DOHH2 (cell line): Measurements from ENCODE around the gene BHLHE23.

Source experiments
- H3F3A ChIP-seq: fragments of 200-600 bp; sonication (generic), shearing (Covaris generic); 2 replicates; pipeline ENCODE4 v1.6.0; 2016; ENCODE audit warnings: antibody characterized with exemption, mild to moderate bottlenecking; ENCODE audit not compliant: control insufficient read depth, insufficient read depth
- H3K27ac ChIP-seq: fragments of 200-600 bp; sonication (generic); 2 replicates; pipeline ENCODE4 v1.5.1; 2014; ENCODE audit warnings: low read depth, mild to moderate bottlenecking, low read length, moderate library complexity
- H3K27me3 ChIP-seq: fragments of 200-600 bp; sonication (generic); 2 replicates; pipeline ENCODE4 v1.6.1; 2014; ENCODE audit warnings: mild to moderate bottlenecking, low read length, mixed read lengths; ENCODE audit not compliant: control insufficient read depth
- H3K36me3 ChIP-seq: fragments of 200-600 bp; sonication (generic); 2 replicates; pipeline ENCODE4 v1.6.1; 2014; ENCODE audit warnings: mild to moderate bottlenecking, low read length, moderate library complexity, mixed read lengths; ENCODE audit not compliant: control insufficient read depth
- H3K4me1 ChIP-seq: fragments of 200-600 bp; sonication (generic); 2 replicates; pipeline ENCODE4 v1.6.1; 2014; ENCODE audit warnings: mild to moderate bottlenecking, low read length, mixed read lengths; ENCODE audit not compliant: control insufficient read depth
- H3K4me2 ChIP-seq: fragments of 200-600 bp; sonication (generic); 2 replicates; pipeline ENCODE4 v1.6.0; 2014; ENCODE audit warnings: mild to moderate bottlenecking, low read length, moderate library complexity
- H3K4me3 ChIP-seq: fragments of 200-600 bp; sonication (generic); 2 replicates; pipeline ENCODE4 v1.5.1; 2014; ENCODE audit warnings: mild to moderate bottlenecking, low read length, mixed read lengths
- H3K79me2 ChIP-seq: fragments of 200-600 bp; sonication (generic); 2 replicates; pipeline ENCODE4 v1.6.1; 2014; ENCODE audit warnings: mild to moderate bottlenecking, low read length, mixed read lengths; ENCODE audit not compliant: control insufficient read depth
- H3K9me2 ChIP-seq: fragments of 200-600 bp; sonication (generic); replicated peaks from 2 replicates; pipeline ENCODE4 v1.6.1; 2014; ENCODE audit warnings: mild to moderate bottlenecking, low read length, mixed read lengths; ENCODE audit not compliant: control insufficient read depth
- H3K9me3 ChIP-seq: fragments of 200-600 bp; sonication (generic); 2 replicates; pipeline ENCODE4 v1.6.1; 2014; ENCODE audit warnings: antibody characterized with exemption, low read length, mixed read lengths; ENCODE audit not compliant: control insufficient read depth, insufficient read depth
- H4K20me1 ChIP-seq: fragments of 200-600 bp; sonication (generic); 2 replicates; pipeline ENCODE4 v1.6.0; 2014; ENCODE audit warnings: low read depth, mild to moderate bottlenecking, antibody characterized with exemption, low read length, moderate library complexity; ENCODE audit not compliant: control insufficient read depth, insufficient read depth
- EZH2phosphoT487 ChIP-seq: fragments of 200-600 bp; sonication (generic); IDR thresholded peaks from 2 replicates; pipeline ENCODE4 v1.6.1; 2017; ENCODE audit warnings: borderline replicate concordance, mild to moderate bottlenecking, antibody characterized with exemption, low read length, moderate library complexity, mixed read lengths
- TF ChIP-seq, protein P1 (sequence below): fragments of 200-600 bp; sonication (generic); IDR thresholded peaks from one replicate; pipeline ENCODE4 v1.5.1; 2014; ENCODE audit warnings: antibody characterized with exemption, mild to moderate bottlenecking, low read depth, low read length; ENCODE audit not compliant: poor library complexity, severe bottlenecking

Gene BHLHE23

DNA sequence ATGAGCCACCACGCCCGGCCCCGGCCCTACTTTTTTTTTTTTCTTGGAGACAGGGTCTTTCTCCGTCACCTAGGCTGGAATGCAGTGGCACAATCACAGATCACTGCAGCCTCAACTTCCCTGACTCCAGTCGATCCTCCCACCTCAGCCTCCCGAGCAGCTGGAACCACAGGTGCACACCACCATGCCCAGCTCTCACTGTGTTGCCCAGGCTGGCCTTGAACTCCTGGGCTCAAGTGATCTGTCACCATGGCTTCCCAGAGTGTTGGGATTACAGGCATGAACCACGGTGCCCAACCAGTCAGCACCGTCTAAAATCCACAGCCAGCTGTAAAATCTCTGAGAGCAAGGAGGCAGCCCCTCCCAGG is 36.8 kb downstream of the BHLHE23 start:
- H3K9me3 ChIP-seq: no peaks in the 10 kb centered on the region
- H3K4me2 ChIP-seq: no peak overlapping the region
- H3K36me3 ChIP-seq: peaks cover 11% of the 10 kb centered on the region
- H3K4me1 ChIP-seq: peaks cover 13% of the 10 kb centered on the region
- H3K27me3 ChIP-seq: peaks cover 28% of the 10 kb centered on the region
- no peaks in the 10 kb centered on the region for H3K79me2 ChIP-seq
- no peak for TF ChIP-seq EZH2phosphoT487
- TF ChIP-seq, protein P1, sequence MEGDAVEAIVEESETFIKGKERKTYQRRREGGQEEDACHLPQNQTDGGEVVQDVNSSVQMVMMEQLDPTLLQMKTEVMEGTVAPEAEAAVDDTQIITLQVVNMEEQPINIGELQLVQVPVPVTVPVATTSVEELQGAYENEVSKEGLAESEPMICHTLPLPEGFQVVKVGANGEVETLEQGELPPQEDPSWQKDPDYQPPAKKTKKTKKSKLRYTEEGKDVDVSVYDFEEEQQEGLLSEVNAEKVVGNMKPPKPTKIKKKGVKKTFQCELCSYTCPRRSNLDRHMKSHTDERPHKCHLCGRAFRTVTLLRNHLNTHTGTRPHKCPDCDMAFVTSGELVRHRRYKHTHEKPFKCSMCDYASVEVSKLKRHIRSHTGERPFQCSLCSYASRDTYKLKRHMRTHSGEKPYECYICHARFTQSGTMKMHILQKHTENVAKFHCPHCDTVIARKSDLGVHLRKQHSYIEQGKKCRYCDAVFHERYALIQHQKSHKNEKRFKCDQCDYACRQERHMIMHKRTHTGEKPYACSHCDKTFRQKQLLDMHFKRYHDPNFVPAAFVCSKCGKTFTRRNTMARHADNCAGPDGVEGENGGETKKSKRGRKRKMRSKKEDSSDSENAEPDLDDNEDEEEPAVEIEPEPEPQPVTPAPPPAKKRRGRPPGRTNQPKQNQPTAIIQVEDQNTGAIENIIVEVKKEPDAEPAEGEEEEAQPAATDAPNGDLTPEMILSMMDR: no peak
- no peak overlapping the region for H3K4me3 ChIP-seq
- H3F3A ChIP-seq: 0 out of 2 replicates have a peak, but pooled peaks cover 4% of the 10 kb centered on the region
- H3K9me2 ChIP-seq: no peaks in the 10 kb centered on the region
- no peaks in the 10 kb centered on the region; the same call in none of the 2 replicates for H4K20me1 ChIP-seq
- no peak overlapping the region for H3K27ac ChIP-seq

DNA sequence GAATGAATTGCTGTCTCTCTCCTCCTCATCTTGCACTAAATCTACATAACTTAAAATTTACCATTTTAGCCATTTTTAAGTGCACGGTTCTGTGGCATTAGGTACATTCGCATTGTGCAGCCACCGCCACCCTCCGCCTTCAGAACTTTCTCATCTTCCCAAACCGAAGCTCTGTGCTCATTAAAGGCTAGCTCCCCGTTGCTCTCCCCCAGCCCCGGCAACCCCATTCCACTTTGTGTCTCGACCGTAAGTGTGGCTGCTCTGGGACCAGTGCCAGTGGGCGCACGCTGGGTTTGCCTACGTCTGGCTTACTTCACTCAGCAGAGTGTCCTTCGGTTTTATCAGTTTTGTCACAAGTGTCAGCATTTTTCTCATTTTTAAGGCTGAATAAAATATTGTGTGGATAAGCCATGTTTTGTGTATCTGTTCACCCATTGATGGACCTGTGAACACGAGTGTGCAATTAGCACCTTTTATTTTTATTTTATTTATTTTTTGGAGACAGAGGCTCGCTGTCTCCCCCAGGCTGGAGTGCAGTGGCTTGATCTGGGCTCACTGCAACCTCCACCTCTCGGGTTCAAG is 37.5 kb downstream of the BHLHE23 start:
- H3K9me3 ChIP-seq: no peaks in the 10 kb centered on the region
- peaks cover 18% of the 10 kb centered on the region for H3K36me3 ChIP-seq
- H3K9me2 ChIP-seq: no peaks in the 10 kb centered on the region
- TF ChIP-seq, protein P1: no peak
- TF ChIP-seq EZH2phosphoT487: no peak
- H3K79me2 ChIP-seq: no peaks in the 10 kb centered on the region
- H4K20me1 ChIP-seq: no peaks in the 10 kb centered on the region; the same call in none of the 2 replicates
- peaks cover 22% of the 10 kb centered on the region for H3K27me3 ChIP-seq
- 0 out of 2 replicates have a peak, but pooled peaks cover 4% of the 10 kb centered on the region for H3F3A ChIP-seq
- H3K4me2 ChIP-seq: no peak overlapping the region
- H3K4me3 ChIP-seq: no peak overlapping the region
- no peak overlapping the region for H3K27ac ChIP-seq
- peaks cover 13% of the 10 kb centered on the region for H3K4me1 ChIP-seq

DNA sequence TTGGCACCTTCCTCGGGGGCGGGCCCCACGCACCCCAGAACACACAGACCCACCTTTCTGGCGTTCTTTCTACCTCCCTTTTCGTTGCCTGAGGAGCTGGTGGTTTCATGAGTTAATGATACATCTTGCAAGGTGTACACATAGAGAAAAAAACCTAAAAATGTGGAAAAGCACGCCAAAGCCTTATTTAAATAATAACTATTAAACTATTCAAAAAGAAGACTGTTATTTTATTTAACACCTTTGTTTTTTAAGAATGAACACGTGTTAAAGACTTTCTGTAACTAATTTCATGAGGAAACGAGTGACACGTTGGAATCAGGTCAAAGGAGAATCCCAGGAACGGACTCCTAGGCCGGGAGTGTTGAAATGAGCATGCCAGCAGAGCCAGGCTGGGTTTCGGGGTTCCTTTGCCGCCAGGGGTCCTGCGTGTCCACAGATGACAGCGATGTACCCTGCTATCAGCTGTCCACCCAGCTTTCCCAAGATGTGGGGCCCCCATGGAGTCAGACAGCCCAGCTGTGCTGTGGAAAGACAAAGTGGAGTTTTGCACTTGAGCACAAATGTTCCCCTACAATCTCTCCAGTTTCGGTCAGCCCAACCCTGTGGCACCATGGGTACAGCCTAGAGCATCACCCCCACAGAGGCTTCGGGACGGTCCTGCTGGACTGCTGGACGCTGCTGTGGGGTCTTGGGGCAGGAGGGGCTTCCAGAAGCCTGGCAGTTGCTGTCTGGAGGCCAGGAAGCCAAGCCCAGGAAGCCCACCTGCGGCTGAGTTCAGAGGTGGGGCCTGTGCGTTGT is 38.2 kb downstream of the BHLHE23 start:
- H3F3A ChIP-seq: 0 out of 2 replicates have a peak, but pooled peaks cover 4% of the 10 kb centered on the region
- no peak for TF ChIP-seq EZH2phosphoT487
- TF ChIP-seq, protein P1: no peak
- H3K4me1 ChIP-seq: peaks cover 13% of the 10 kb centered on the region
- H3K27ac ChIP-seq: no peak overlapping the region
- no peak overlapping the region for H3K4me2 ChIP-seq
- H3K4me3 ChIP-seq: no peak overlapping the region
- H3K9me3 ChIP-seq: no peaks in the 10 kb centered on the region
- peaks cover 25% of the 10 kb centered on the region for H3K36me3 ChIP-seq
- H4K20me1 ChIP-seq: no peaks in the 10 kb centered on the region; the same call in none of the 2 replicates
- no peaks in the 10 kb centered on the region for H3K9me2 ChIP-seq
- H3K79me2 ChIP-seq: no peaks in the 10 kb centered on the region
- peaks cover 18% of the 10 kb centered on the region for H3K27me3 ChIP-seq
